Neural progenitor cell (in vitro differentiated cells): Measurements from ENCODE around the gene CCL16. TPM values are rescaled to one million over a fixed set of nuclear protein-coding genes. Genes with fewer than 3 reads are reported as not detected.

Source experiments
- DNase-seq: peaks from one replicate; pipeline ENCODE4 v3.0.0-alpha.2; 2016; ENCODE audit warnings: low spot score
- H2AFZ ChIP-seq: fragments of 200-600 bp; sonication (generic); replicated peaks from 2 replicates; pipeline ENCODE4 v1.6.1; 2016; ENCODE audit warnings: antibody characterized with exemption
- H3F3A ChIP-seq: fragments of 200-600 bp; sonication (generic); 2 replicates; pipeline ENCODE4 v1.6.1; 2016; ENCODE audit warnings: antibody characterized with exemption, low read depth
- H3K27ac ChIP-seq: fragments of 200-600 bp; sonication (generic); 2 replicates; pipeline ENCODE4 v1.5.1; 2016; ENCODE audit warnings: mild to moderate bottlenecking
- H3K27me3 ChIP-seq: fragments of 200-600 bp; sonication (generic); 2 replicates; pipeline ENCODE4 v1.6.1; 2016; ENCODE audit warnings: mild to moderate bottlenecking, moderate library complexity
- H3K36me3 ChIP-seq: fragments of 200-600 bp; sonication (generic); 2 replicates; pipeline ENCODE4 v1.5.1; 2016
- H3K4me1 ChIP-seq: fragments of 200-600 bp; sonication (generic); 2 replicates; pipeline ENCODE4 v1.6.1; 2016; ENCODE audit warnings: mixed run types
- H3K4me2 ChIP-seq: fragments of 200-600 bp; sonication (generic); 2 replicates; pipeline ENCODE4 v1.6.1; 2016
- H3K4me3 ChIP-seq: fragments of 200-600 bp; sonication (generic); 2 replicates; pipeline ENCODE4 v1.5.1; 2016
- H3K79me2 ChIP-seq: fragments of 200-600 bp; sonication (generic); 2 replicates; pipeline ENCODE4 v1.6.1; 2016; ENCODE audit warnings: low read depth
- H3K9ac ChIP-seq: fragments of 200-600 bp; sonication (generic); 2 replicates; pipeline ENCODE4 v1.6.1; 2016
- H3K9me3 ChIP-seq: fragments of 200-600 bp; sonication (generic); 2 replicates; pipeline ENCODE4 v1.5.1; 2016; ENCODE audit warnings: low read depth
- H4K20me1 ChIP-seq: fragments of 200-600 bp; sonication (generic); 2 replicates; pipeline ENCODE4 v1.6.1; 2016; ENCODE audit warnings: low read depth
- H3K27ac Mint-ChIP-seq: 3 replicates; pipeline ENCODE4 v1.8.0; 2021; ENCODE audit warnings: mixed read lengths
- H3K27me3 Mint-ChIP-seq: 2 replicates; pipeline ENCODE4 v1.8.0; 2022; ENCODE audit warnings: low read depth, mild to moderate bottlenecking, inconsistent platforms, moderate library complexity, mixed read lengths; ENCODE audit not compliant: insufficient read depth
- H3K36me3 Mint-ChIP-seq: 3 replicates; pipeline ENCODE4 v1.8.0; 2021; ENCODE audit warnings: mixed read lengths
- H3K4me1 Mint-ChIP-seq: 3 replicates; pipeline ENCODE4 v1.8.0; 2021; ENCODE audit warnings: mixed read lengths
- H3K4me3 Mint-ChIP-seq: 3 replicates; pipeline ENCODE4 v1.8.0; 2021; ENCODE audit warnings: mild to moderate bottlenecking, moderate library complexity, mixed read lengths
- H3K9me3 Mint-ChIP-seq: 3 replicates; pipeline ENCODE4 v1.8.0; 2020; ENCODE audit warnings: mixed read lengths
- EZH2 ChIP-seq: fragments of 200-600 bp; sonication (generic); IDR thresholded peaks from 2 replicates; pipeline ENCODE4 v1.6.1; 2017; ENCODE audit warnings: antibody characterized with exemption, mild to moderate bottlenecking, moderate library complexity
- EZH2phosphoT487 ChIP-seq: fragments of 200-600 bp; sonication (generic); IDR thresholded peaks from 2 replicates; pipeline ENCODE4 v1.6.1; 2017; ENCODE audit warnings: antibody characterized with exemption
- total RNA-seq: library from RNA; depleted of rRNA; stranded (reverse); fragments of >200 nt; gene quantifications from 2 replicates; pipeline ENCODE4 v1.2.3, GENCODE V29; 2015; ENCODE audit warnings: low replicate concordance
- TF ChIP-seq, protein P1 (sequence below): fragments of 200-600 bp; sonication (generic); IDR thresholded peaks from 2 replicates; pipeline ENCODE4 v1.5.1; 2017; ENCODE audit warnings: antibody characterized with exemption, mild to moderate bottlenecking

The CCL16 gene
- total RNA-seq, 1 donor from 2014 or later, result not detected

DNA sequence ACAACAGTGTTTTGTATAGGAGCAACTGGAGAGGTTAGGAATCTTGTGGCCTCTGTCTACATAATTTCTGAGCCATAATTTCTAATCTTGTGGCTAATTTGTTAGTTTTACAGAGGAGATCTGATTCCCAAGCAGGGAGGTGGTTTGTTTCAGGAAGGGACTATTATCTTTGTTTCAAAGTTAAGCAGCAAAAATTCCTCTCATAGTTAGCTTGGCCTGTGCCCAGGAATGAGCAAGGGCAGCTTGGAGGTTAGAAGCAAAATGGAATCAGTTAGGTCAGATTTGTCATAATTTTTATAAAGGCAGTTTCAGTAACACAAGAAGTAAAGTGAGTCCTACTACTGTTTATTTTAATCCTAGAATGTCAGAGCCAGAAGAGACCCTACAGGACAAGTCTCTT is 48.7 kb downstream of the CCL16 start:
- peaks cover 18% of the 10 kb centered on the region for H3K4me1 ChIP-seq
- Mint-ChIP-seq H3K27ac (peak overlapping the region; percentile 16), H3K4me3 (no peak overlapping the region), H3K27me3 (peaks cover 3% of the 10 kb centered on the region), H3K4me1 (peaks cover 22% of the 10 kb centered on the region), H3K36me3 (no peaks in the 10 kb centered on the region), H3K9me3 (no peaks in the 10 kb centered on the region)
- no peaks in the 10 kb centered on the region for H3K79me2 ChIP-seq
- DNase-seq, result no peak
- no peak overlapping the region for H3K4me3 ChIP-seq
- H3K4me2 ChIP-seq, result no peak overlapping the region
- no peaks in the 10 kb centered on the region for H3K36me3 ChIP-seq
- H3K9me3 ChIP-seq, result no peaks in the 10 kb centered on the region
- TF ChIP-seq, protein P1, sequence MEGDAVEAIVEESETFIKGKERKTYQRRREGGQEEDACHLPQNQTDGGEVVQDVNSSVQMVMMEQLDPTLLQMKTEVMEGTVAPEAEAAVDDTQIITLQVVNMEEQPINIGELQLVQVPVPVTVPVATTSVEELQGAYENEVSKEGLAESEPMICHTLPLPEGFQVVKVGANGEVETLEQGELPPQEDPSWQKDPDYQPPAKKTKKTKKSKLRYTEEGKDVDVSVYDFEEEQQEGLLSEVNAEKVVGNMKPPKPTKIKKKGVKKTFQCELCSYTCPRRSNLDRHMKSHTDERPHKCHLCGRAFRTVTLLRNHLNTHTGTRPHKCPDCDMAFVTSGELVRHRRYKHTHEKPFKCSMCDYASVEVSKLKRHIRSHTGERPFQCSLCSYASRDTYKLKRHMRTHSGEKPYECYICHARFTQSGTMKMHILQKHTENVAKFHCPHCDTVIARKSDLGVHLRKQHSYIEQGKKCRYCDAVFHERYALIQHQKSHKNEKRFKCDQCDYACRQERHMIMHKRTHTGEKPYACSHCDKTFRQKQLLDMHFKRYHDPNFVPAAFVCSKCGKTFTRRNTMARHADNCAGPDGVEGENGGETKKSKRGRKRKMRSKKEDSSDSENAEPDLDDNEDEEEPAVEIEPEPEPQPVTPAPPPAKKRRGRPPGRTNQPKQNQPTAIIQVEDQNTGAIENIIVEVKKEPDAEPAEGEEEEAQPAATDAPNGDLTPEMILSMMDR, result no peak
- no peak for TF ChIP-seq EZH2
- TF ChIP-seq EZH2phosphoT487, result no peak
- H4K20me1 ChIP-seq, result no peaks in the 10 kb centered on the region
- no peak overlapping the region for H3K9ac ChIP-seq
- H3F3A ChIP-seq, result peaks cover 5% of the 10 kb centered on the region
- H2AFZ ChIP-seq, result peak overlapping the region; percentile 93
- no peak overlapping the region for H3K27ac ChIP-seq
- H3K27me3 ChIP-seq, result no peaks in the 10 kb centered on the region

DNA sequence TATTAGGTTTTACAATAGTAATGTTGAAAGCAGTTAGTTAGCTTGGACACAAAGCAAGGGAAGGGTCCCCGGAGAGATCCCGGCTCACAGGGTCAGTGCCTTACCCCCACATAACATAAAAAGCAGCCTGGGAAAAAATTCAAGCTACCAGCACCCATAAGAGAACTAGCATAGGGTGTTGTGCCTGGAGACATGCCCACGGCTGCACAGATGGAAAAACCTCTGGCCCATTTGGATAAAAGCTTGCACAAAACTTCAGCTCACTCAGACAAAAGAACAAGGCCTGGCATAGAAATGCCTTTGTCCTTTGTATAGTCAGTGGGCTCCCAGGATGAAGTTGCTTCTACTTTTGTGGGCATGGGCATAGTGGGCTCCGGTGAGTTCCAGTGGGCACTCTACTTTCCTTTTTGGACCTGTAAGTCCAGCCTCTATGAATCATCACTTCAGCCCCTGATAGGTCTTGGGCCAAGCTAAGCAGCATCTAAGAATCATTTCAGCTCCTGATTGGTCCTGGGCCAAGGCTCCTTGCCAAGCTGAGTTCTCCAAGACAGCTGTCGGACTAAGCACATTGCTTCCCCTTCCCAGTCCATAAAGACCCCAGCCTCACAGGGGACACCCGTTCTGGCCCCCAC is 49.4 kb downstream of the CCL16 start:
- H3K4me3 ChIP-seq, result no peak overlapping the region
- no peaks in the 10 kb centered on the region for H3K79me2 ChIP-seq
- Mint-ChIP-seq H3K4me1 (peaks cover 22% of the 10 kb centered on the region), H3K27ac (no peak overlapping the region), H3K9me3 (no peaks in the 10 kb centered on the region), H3K36me3 (no peaks in the 10 kb centered on the region), H3K4me3 (no peak overlapping the region), H3K27me3 (peaks cover 3% of the 10 kb centered on the region)
- TF ChIP-seq EZH2phosphoT487 (no peak), EZH2 (no peak)
- TF ChIP-seq, protein P1, result no peak
- H3K9me3 ChIP-seq, result no peaks in the 10 kb centered on the region
- no peaks in the 10 kb centered on the region for H3K36me3 ChIP-seq
- H3K9ac ChIP-seq, result no peak overlapping the region
- H4K20me1 ChIP-seq, result no peaks in the 10 kb centered on the region
- no peak for DNase-seq
- no peak overlapping the region for H3K4me2 ChIP-seq
- no peaks in the 10 kb centered on the region for H3K27me3 ChIP-seq
- H3K27ac ChIP-seq, result no peak overlapping the region
- H3F3A ChIP-seq, result peaks cover 7% of the 10 kb centered on the region
- peak overlapping the region; percentile 93 for H2AFZ ChIP-seq
- peaks cover 18% of the 10 kb centered on the region for H3K4me1 ChIP-seq

DNA sequence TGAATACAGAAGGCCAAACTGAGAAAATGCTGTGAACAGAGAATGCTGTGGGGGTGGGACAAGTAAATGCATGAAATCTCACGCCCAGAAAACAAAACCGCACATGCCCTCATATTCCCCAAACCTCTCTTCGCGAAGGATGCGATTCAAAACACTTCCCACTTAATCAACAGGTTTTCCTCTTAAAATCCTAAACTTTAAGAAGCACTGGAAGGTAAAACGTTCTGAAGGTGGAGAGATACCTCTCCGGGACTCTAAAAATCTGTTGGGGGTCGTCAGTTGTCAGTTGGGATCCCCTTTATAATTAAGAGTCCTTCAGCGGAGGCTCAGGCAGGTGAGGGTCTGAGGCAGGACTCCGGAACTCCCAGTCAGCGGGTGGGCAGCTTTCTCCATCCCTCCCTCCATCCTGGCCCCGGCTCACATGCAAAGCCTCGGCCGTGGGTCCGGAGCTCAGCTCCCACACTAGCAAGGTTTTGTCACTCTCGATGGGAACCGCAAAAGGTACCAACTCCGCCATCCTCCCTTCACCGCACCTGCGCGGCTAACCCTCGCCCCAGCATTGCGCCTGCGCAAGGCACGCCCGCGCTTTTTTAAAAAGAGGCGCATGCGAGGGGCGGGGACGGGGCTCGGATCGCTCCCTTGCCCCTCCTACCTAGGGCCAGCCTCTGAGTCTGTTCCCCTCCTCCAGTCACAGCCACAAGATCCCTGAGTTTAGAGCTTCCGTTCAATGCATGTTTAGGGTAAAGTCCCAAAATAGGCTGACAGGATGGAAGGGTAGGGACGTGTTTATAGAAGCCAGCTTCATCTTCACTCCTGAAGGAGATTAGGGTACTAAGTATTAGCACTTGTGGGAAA is 50.9 kb downstream of the CCL16 start, which contains the start of gene RDM1:
TSS of gene RDM1 (minus strand) at position 563 of the 855 bp plus-strand sequence. CDS start at position 517, 46 bp downstream.
- Histone ChIP-seq H3K9ac (no peak within 1 kb of the TSS), H4K20me1 (no peaks in the 10 kb centered on the region), H3K36me3 (no peaks in the 10 kb centered on the region), H3K4me3 (peak within 1 kb of the TSS; percentile 59), H3K9me3 (no peaks in the 10 kb centered on the region), H3K79me2 (no peaks in the 10 kb centered on the region), H3K27me3 (no peaks in the 10 kb centered on the region), H3K27ac (no peak within 1 kb of the TSS), H3K4me1 (peaks cover 18% of the 10 kb centered on the region), H2AFZ (peak within 1 kb of the TSS; percentile 93), H3K4me2 (peak within 1 kb of the TSS; percentile 78), H3F3A (peaks cover 7% of the 10 kb centered on the region)
- H3K4me3 Mint-ChIP-seq, result peak within 1 kb of the TSS; percentile 89
- DNase-seq, result peak; percentile 94
- no peaks in the 10 kb centered on the region for H3K9me3 Mint-ChIP-seq
- peak within 1 kb of the TSS; percentile 74 for H3K27ac Mint-ChIP-seq
- TF ChIP-seq EZH2 (no peak), EZH2phosphoT487 (no peak)
- TF ChIP-seq, protein P1, result no peak
- H3K4me1 Mint-ChIP-seq, result peaks cover 22% of the 10 kb centered on the region
- no peaks in the 10 kb centered on the region for H3K36me3 Mint-ChIP-seq
- H3K27me3 Mint-ChIP-seq, result peaks cover 3% of the 10 kb centered on the region
